ENCODE measurements around the gene CCND1. TPM values are rescaled to one million over a fixed set of nuclear protein-coding genes. Genes with fewer than 3 reads are reported as not detected.

Gene CCND1
- total RNA-seq, 2 experiments from 2014 or later: 0.19 to 1.3 TPM

- POLR2A ChIA-PET: no interaction called here
- intact Hi-C loops (cut with micrococcal nuclease): no loop called here
- Mint-ChIP-seq H3K27ac (no peak overlapping the region), H3K9me3 (no peaks in the 10 kb centered on the region), H3K27me3 (no peaks in the 10 kb centered on the region), H3K4me1 (ENCODE audit: low read depth) (no peaks in the 10 kb centered on the region), H3K36me3 (peaks cover 6% of the 10 kb centered on the region), H3K4me3 (no peak overlapping the region)
- CTCF ChIA-PET: interaction anchor here (1.4 to 2.3 kb wide), 3 partner anchors 10 to 15 kb away, joined by 4 to 10 read pairs (median 5); partner anchors contain the start of gene LTO1
- DNase-seq: no peak
Observed at GRCh38 chr11:69660001-69660500, 19.1 kb downstream of the CCND1 start.

DNA sequence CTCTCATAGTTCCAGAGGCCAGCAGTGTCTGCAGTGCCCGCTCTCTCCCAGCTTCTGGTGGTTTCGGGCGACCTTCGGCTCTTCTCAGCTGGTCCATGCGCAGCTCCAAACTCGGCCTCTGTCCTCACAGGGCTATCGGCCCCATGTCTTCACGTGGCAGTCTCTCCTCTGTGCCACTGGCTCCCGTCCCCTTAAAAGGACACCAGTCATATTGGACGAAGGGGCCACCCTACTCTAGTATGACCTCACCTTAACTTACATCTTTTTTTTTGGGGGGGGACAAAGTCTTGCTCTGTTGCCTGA is 20.4 kb downstream of the CCND1 start:
- POLR2A ChIA-PET: no interaction called here
- Mint-ChIP-seq H3K36me3 (peaks cover 6% of the 10 kb centered on the region), H3K4me3 (no peak overlapping the region), H3K9me3 (no peaks in the 10 kb centered on the region), H3K27me3 (no peaks in the 10 kb centered on the region), H3K4me1 (ENCODE audit: low read depth) (no peaks in the 10 kb centered on the region), H3K27ac (no peak overlapping the region)
- intact Hi-C loops (cut with micrococcal nuclease): no loop called here
- CTCF ChIA-PET: interaction anchor here (1.3 to 2.3 kb wide), 4 partner anchors 8 to 369 kb away, joined by 3 to 10 read pairs (median 3); no protein-coding TSS in a partner anchor
- DNase-seq: no peak

DNA sequence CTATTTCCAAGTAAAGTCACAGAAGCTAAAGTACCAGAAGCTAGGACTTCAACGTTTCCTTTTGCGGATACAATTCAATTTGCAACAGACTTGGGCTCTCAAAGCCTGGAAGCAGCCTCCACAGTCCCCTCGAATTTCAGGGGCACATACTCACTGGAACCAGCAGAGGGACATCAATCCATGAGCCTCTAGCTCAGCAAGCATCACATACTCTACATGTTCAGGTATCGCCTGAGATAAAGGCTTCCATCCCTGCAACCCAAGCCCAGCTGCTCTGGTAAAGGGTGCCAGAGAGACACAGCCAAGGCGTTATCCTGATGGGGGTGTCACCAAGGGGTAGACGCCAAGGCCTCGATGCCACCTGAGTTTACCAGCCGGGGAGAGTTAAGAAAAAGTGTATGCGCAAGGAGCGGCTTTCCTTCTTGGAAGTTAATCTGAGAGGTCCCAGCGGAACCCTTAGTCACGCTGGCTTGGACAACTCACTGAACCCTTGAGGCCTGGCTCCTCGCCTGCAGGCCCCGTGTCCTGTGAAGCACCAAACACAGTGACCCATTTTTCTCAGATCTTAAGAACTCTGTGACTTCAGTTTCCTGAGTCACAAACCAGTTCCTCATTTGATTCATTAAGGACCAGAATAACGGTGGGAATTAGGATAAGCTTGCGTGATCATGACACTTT is 21.2 kb downstream of the CCND1 start:
- Mint-ChIP-seq H3K36me3 (peaks cover 6% of the 10 kb centered on the region), H3K4me3 (no peak overlapping the region), H3K4me1 (ENCODE audit: low read depth) (no peaks in the 10 kb centered on the region), H3K9me3 (no peaks in the 10 kb centered on the region), H3K27me3 (no peaks in the 10 kb centered on the region), H3K27ac (no peak overlapping the region)
- ChIA-PET CTCF (interaction anchor here (1.3 to 2.3 kb wide), 3 partner anchors 9 to 370 kb away, joined by 3 to 10 read pairs (median 3); no protein-coding TSS in a partner anchor), POLR2A (no interaction called here)
- no peak for DNase-seq
- intact Hi-C loops (cut with micrococcal nuclease): no loop called here

GRCh38 chr11:69662806-69663205 is 21.9 kb downstream of the CCND1 start:
- H3K4me1 Mint-ChIP-seq (ENCODE audit: low read depth): no peaks in the 10 kb centered on the region
- ChIA-PET CTCF (interaction anchor here (1.3 kb wide), 1 partner anchor 370 kb away, joined by 3 read pairs; no protein-coding TSS in a partner anchor), POLR2A (no interaction called here)
- H3K36me3 Mint-ChIP-seq: peaks cover 11% of the 10 kb centered on the region
- intact Hi-C loops (cut with micrococcal nuclease): no loop called here
- no peak for DNase-seq
- no peaks in the 10 kb centered on the region for H3K27me3 Mint-ChIP-seq
- H3K27ac Mint-ChIP-seq: no peak overlapping the region
- no peaks in the 10 kb centered on the region for H3K9me3 Mint-ChIP-seq
- no peak overlapping the region for H3K4me3 Mint-ChIP-seq

DNA sequence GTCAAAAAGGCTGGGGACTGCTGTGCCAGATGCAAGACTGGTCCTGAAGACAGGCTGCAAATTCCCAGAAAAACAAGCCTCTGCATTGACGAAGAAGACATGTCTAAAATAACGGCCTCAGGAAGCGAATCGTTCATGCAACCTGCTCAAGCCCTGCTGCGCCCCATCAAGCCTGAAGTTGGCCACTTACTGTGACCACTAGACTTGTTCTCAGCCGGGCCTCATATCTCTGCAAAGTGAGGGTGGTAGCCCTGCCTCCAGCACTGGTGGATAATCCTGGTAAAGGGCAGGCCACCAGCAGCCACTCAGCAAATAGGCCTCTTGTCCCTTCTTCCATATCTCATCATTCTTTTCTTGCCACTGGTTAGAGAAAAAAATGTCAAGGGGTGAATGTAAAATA is 22.4 kb downstream of the CCND1 start:
- ChIA-PET CTCF (no interaction called here), POLR2A (no interaction called here)
- Mint-ChIP-seq H3K27me3 (no peaks in the 10 kb centered on the region), H3K9me3 (no peaks in the 10 kb centered on the region), H3K27ac (no peak overlapping the region), H3K36me3 (peaks cover 15% of the 10 kb centered on the region), H3K4me1 (ENCODE audit: low read depth) (no peaks in the 10 kb centered on the region), H3K4me3 (no peak overlapping the region)
- no peak for DNase-seq
- intact Hi-C loops (cut with micrococcal nuclease): no loop called here

DNA sequence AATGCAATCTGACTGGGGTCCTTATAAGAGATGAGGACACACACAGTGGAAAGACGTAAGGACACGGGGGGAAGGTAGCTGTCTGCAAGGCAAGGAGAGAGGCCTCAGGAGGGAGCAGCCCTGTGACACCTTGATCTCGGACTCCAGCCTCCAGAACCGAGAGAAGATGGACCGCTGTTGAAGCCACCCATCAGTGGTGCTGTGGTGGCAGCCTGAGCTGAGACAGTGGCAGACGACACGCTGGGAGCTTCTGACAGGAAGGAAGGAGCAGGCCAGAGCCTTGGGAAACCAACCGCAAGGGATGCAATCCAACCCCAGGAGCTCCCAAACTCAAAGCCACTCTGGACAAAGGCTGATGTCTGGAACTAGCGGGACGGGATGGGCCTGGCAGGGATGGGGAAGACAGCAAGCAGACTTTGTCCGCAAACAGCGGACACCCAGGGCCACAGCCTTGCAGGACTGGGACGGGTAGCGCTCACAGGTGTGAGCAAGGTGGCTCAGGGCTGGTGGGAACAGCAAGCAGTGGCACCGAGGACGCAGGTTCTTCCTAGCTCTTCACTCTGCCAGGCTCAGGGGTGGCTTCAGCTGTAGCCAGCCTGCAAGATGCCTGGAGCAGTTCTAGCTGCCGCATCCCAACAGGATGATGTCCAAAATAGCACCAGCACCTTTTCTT is 23.3 kb downstream of the CCND1 start:
- Mint-ChIP-seq H3K27ac (no peak overlapping the region), H3K4me1 (ENCODE audit: low read depth) (no peaks in the 10 kb centered on the region), H3K4me3 (no peak overlapping the region), H3K36me3 (peaks cover 17% of the 10 kb centered on the region), H3K27me3 (no peaks in the 10 kb centered on the region), H3K9me3 (no peaks in the 10 kb centered on the region)
- POLR2A ChIA-PET: no interaction called here
- no peak for DNase-seq
- intact Hi-C loops (cut with micrococcal nuclease): no loop called here
- CTCF ChIA-PET: no interaction called here

- Mint-ChIP-seq H3K4me3 (no peak overlapping the region), H3K9me3 (no peaks in the 10 kb centered on the region), H3K4me1 (ENCODE audit: low read depth) (peaks cover under 1% of the 10 kb centered on the region), H3K27ac (no peak overlapping the region), H3K27me3 (no peaks in the 10 kb centered on the region), H3K36me3 (peaks cover 18% of the 10 kb centered on the region)
- CTCF ChIA-PET: no interaction called here
- intact Hi-C loops (cut with micrococcal nuclease): no loop called here
- POLR2A ChIA-PET: no interaction called here
- no peak for DNase-seq
Observed at GRCh38 chr11:69664901-69665300, 23.9 kb downstream of the CCND1 start.

GRCh38 chr11:69665669-69666068 is 24.7 kb downstream of the CCND1 start:
- Mint-ChIP-seq H3K27me3 (no peaks in the 10 kb centered on the region), H3K4me3 (no peak overlapping the region), H3K36me3 (peaks cover 23% of the 10 kb centered on the region), H3K9me3 (no peaks in the 10 kb centered on the region), H3K4me1 (ENCODE audit: low read depth) (peaks cover 7% of the 10 kb centered on the region), H3K27ac (no peak overlapping the region)
- DNase-seq: no peak
- CTCF ChIA-PET: no interaction called here
- intact Hi-C loops (cut with micrococcal nuclease): no loop called here
- POLR2A ChIA-PET: no interaction called here

GRCh38 chr11:69666261-69666660 is 25.3 kb downstream of the CCND1 start:
- Mint-ChIP-seq H3K27ac (no peak overlapping the region), H3K36me3 (peaks cover 24% of the 10 kb centered on the region), H3K4me1 (ENCODE audit: low read depth) (peaks cover 7% of the 10 kb centered on the region), H3K27me3 (no peaks in the 10 kb centered on the region), H3K4me3 (no peak overlapping the region), H3K9me3 (no peaks in the 10 kb centered on the region)
- intact Hi-C loops (cut with micrococcal nuclease): no loop called here
- no peak for DNase-seq
- ChIA-PET CTCF (no interaction called here), POLR2A (no interaction called here)

- H3K9me3 Mint-ChIP-seq: no peaks in the 10 kb centered on the region
- POLR2A ChIA-PET: no interaction called here
Observed at GRCh38 chr11:69666752-69667536, 26.0 kb downstream of the CCND1 start.

DNA sequence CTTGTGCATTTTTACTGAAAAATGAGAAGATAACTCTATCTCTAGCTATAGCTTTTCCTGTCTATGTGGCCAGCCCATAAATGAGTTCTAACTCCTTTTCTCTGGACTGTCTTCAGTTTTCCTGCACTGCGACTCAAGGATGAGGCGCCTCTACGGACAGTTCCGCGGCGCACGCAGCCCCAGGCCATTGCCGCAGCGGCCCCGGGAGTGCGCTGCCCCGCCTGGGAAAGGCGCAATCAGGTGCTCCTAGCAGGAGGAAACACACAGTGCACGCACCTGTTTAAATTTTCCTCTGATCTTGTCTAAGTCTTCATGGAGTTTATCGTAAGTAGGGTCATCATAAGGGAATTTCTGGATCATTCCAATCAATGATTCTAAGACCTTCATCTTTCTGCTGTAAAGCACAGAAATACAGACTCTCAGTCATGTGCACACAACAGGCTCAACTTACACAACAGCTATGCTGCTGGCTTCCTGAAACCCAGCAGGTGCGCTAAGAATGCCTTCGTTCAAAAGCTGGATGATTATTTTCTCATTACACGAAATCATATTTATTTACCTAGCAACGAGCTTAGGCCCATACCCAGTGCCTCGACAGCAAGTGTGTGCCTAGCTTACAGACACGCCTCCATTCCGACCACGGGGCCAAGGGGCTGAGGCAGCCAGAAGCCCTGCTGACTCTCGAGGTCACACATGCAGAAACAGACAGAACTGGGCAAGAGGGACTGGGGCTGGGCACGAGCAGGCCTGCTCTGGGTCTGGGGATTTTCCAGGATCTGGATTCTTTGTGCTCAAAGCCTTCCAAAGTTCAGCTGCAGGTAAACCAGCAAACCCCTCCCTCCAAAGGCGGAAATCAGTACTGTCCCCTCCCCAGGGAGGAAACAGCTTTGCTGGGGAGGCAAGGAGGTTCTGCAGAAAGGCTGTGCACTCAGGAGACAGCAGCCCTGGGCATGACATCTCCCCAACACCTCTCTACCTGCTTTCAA is 27.0 kb downstream of the CCND1 start:
- CTCF ChIA-PET: interaction anchor here (1.4 to 3.3 kb wide), 2 partner anchors 374 to 566 kb away, joined by 4 to 12 read pairs; partner anchors contain the start of gene MYEOV

More at GRCh38 chr11:69666752-69667536, 26.0 kb downstream of the CCND1 start:
- H3K4me3 Mint-ChIP-seq: no peak overlapping the region
- peaks cover 29% of the 10 kb centered on the region for H3K36me3 Mint-ChIP-seq
- no peak for DNase-seq
- H3K27ac Mint-ChIP-seq: no peak overlapping the region
- intact Hi-C loops (cut with micrococcal nuclease): no loop called here
- no peaks in the 10 kb centered on the region for H3K27me3 Mint-ChIP-seq
- CTCF ChIA-PET: no interaction called here
- peaks cover 7% of the 10 kb centered on the region for H3K4me1 Mint-ChIP-seq (ENCODE audit: low read depth)

More for the DNA sequence above, 27.0 kb downstream of the CCND1 start:
- no peaks in the 10 kb centered on the region for H3K27me3 Mint-ChIP-seq
- intact Hi-C loops (cut with micrococcal nuclease): no loop called here
- H3K4me3 Mint-ChIP-seq: no peak overlapping the region
- DNase-seq: no peak
- peaks cover 11% of the 10 kb centered on the region for H3K4me1 Mint-ChIP-seq (ENCODE audit: low read depth)
- H3K9me3 Mint-ChIP-seq: no peaks in the 10 kb centered on the region
- H3K36me3 Mint-ChIP-seq: peaks cover 31% of the 10 kb centered on the region
- POLR2A ChIA-PET: no interaction called here
- H3K27ac Mint-ChIP-seq: no peak overlapping the region

Data from activated CD4-positive, alpha-beta memory T cell treated with anti-CD3 and anti-CD28 coated beads for 36 hours (primary cell).